Progenitor cell of endocrine pancreas (in vitro differentiated cells): Measurements from ENCODE around the gene PIMREG. TPM values are rescaled to one million over a fixed set of nuclear protein-coding genes. Genes with fewer than 3 reads are reported as not detected.

Experiments used
- DNase-seq: peaks from one replicate; pipeline ENCODE4 v3.0.0; 2021; ENCODE audit warnings: low spot score; ENCODE audit not compliant: unreplicated experiment
- H3K27ac Mint-ChIP-seq: 2 replicates; pipeline ENCODE4 v1.8.0; 2021; ENCODE audit warnings: mild to moderate bottlenecking, moderate library complexity, mixed read lengths
- H3K27me3 Mint-ChIP-seq: 2 replicates; pipeline ENCODE4 v1.8.0; 2021; ENCODE audit warnings: mixed read lengths
- H3K36me3 Mint-ChIP-seq: 2 replicates; pipeline ENCODE4 v1.8.0; 2022; ENCODE audit warnings: mixed read lengths; ENCODE audit not compliant: insufficient read depth
- H3K4me1 Mint-ChIP-seq: 2 replicates; pipeline ENCODE4 v1.8.0; 2021; ENCODE audit warnings: low read depth, mixed read lengths
- H3K4me3 Mint-ChIP-seq: 2 replicates; pipeline ENCODE4 v1.8.0; 2021; ENCODE audit warnings: low read depth, mild to moderate bottlenecking, moderate library complexity, mixed read lengths
- H3K9me3 Mint-ChIP-seq: 2 replicates; pipeline ENCODE4 v1.8.0; 2021; ENCODE audit warnings: low read depth, mixed read lengths
- total RNA-seq: library from RNA; stranded (reverse); gene quantifications from 2 replicates; pipeline ENCODE4 v1.2.1, GENCODE V29; 2021
- TF ChIP-seq, protein P1 (sequence below): fragments of 200-600 bp; sonication (generic); IDR thresholded peaks from one replicate; pipeline ENCODE4 v1.5.0; 2021; ENCODE audit warnings: antibody characterized with exemption, mild to moderate bottlenecking; ENCODE audit not compliant: unreplicated experiment

Gene PIMREG
- total RNA-seq, 1 donor from 2014 or later: 13.8 TPM

- H3K4me3 Mint-ChIP-seq: no peak overlapping the region
- peaks cover 3% of the 10 kb centered on the region for H3K9me3 Mint-ChIP-seq
- DNase-seq: no peak
- peaks cover 8% of the 10 kb centered on the region for H3K36me3 Mint-ChIP-seq
- no peaks in the 10 kb centered on the region for H3K4me1 Mint-ChIP-seq
- no peak overlapping the region for H3K27ac Mint-ChIP-seq
- TF ChIP-seq, protein P1, sequence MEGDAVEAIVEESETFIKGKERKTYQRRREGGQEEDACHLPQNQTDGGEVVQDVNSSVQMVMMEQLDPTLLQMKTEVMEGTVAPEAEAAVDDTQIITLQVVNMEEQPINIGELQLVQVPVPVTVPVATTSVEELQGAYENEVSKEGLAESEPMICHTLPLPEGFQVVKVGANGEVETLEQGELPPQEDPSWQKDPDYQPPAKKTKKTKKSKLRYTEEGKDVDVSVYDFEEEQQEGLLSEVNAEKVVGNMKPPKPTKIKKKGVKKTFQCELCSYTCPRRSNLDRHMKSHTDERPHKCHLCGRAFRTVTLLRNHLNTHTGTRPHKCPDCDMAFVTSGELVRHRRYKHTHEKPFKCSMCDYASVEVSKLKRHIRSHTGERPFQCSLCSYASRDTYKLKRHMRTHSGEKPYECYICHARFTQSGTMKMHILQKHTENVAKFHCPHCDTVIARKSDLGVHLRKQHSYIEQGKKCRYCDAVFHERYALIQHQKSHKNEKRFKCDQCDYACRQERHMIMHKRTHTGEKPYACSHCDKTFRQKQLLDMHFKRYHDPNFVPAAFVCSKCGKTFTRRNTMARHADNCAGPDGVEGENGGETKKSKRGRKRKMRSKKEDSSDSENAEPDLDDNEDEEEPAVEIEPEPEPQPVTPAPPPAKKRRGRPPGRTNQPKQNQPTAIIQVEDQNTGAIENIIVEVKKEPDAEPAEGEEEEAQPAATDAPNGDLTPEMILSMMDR: no peak
- no peaks in the 10 kb centered on the region for H3K27me3 Mint-ChIP-seq
Measured at GRCh38 chr17:6463616-6464445, 19.6 kb downstream of the PIMREG start.

GRCh38 chr17:6464446-6465041 is 20.3 kb downstream of the PIMREG start:
- H3K36me3 Mint-ChIP-seq: peaks cover 8% of the 10 kb centered on the region
- no peak overlapping the region for H3K27ac Mint-ChIP-seq
- H3K9me3 Mint-ChIP-seq: peaks cover 3% of the 10 kb centered on the region

GRCh38 chr17:6465206-6466003 is 21.1 kb downstream of the PIMREG start:
- no peak for DNase-seq
- no peaks in the 10 kb centered on the region for H3K27me3 Mint-ChIP-seq
- peaks cover 3% of the 10 kb centered on the region for H3K9me3 Mint-ChIP-seq
- H3K27ac Mint-ChIP-seq: no peak overlapping the region
- peaks cover 6% of the 10 kb centered on the region for H3K36me3 Mint-ChIP-seq
- no peaks in the 10 kb centered on the region for H3K4me1 Mint-ChIP-seq
- TF ChIP-seq, protein P1: no peak
- H3K4me3 Mint-ChIP-seq: no peak overlapping the region

More at GRCh38 chr17:6464446-6465041, 20.3 kb downstream of the PIMREG start:
- TF ChIP-seq, protein P1: no peak
- H3K4me1 Mint-ChIP-seq: no peaks in the 10 kb centered on the region
- no peaks in the 10 kb centered on the region for H3K27me3 Mint-ChIP-seq
- no peak overlapping the region for H3K4me3 Mint-ChIP-seq
- no peak for DNase-seq

DNA sequence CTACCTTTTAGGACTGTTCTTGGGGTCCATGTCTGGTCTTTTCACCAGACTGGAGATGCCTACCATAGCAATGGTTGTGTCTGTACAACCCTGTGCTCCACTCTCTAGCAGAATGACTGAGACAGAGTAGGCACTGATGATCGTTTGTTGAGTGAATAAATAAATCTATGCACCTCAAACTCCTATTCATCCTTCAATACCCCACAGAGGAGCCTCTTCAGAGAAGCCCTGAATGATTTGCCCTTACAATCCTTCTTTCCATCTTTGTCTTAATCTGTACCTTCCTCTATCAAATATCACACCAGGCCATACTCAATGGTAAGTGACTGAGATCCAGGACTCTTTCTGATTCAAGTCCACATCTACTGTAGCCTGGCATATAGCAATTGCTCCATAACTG is 23.3 kb downstream of the PIMREG start:
- Mint-ChIP-seq H3K4me1 (no peaks in the 10 kb centered on the region), H3K27ac (no peak overlapping the region), H3K4me3 (no peak overlapping the region), H3K9me3 (peaks cover 3% of the 10 kb centered on the region), H3K27me3 (no peaks in the 10 kb centered on the region), H3K36me3 (peaks cover 6% of the 10 kb centered on the region)
- DNase-seq: no peak
- TF ChIP-seq, protein P1: no peak

- no peaks in the 10 kb centered on the region for H3K27me3 Mint-ChIP-seq
Measured at GRCh38 chr17:6468051-6468790, 24.0 kb downstream of the PIMREG start.

More at GRCh38 chr17:6468051-6468790, 24.0 kb downstream of the PIMREG start:
- Mint-ChIP-seq H3K36me3 (peaks cover 6% of the 10 kb centered on the region), H3K27ac (no peak overlapping the region), H3K4me1 (peaks cover 2% of the 10 kb centered on the region), H3K4me3 (no peak overlapping the region), H3K9me3 (peaks cover 3% of the 10 kb centered on the region)
- DNase-seq: no peak
- TF ChIP-seq, protein P1: no peak
